Upper lobe of left lung (tissue), 4 donors: Measurements from ENCODE around the gene USP36.

ENCODE experiments used
- CTCF ChIP-seq, 6 experiments: fragments of 450-650 bp in 4 of 6; fragments of 200-600 bp in 2 of 6; sonication (generic) in 2 of 6; IDR thresholded peaks; one replicate each; pipeline ENCODE4 v1.5.1; 2016 to 2019; ENCODE audit warnings: antibody characterized with exemption in 6 of 6
- EP300 ChIP-seq, 4 donors: sonication (generic); formaldehyde crosslinking; IDR thresholded peaks; one replicate each; pipeline ENCODE4 v1.5.1; 2017; ENCODE audit warnings: antibody characterized with exemption in 4 of 4, control low read depth in 2 of 4
- POLR2A ChIP-seq, 4 donors: fragments of 450-650 bp; IDR thresholded peaks; one replicate each; pipeline ENCODE4 v1.5.1; 2016 to 2017; ENCODE audit warnings: antibody characterized with exemption in 4 of 4, mild to moderate bottlenecking in 2 of 4
- POLR2AphosphoS5 ChIP-seq, 2 donors: sonication (generic); formaldehyde crosslinking; IDR thresholded peaks; one replicate each; pipeline ENCODE4 v1.5.1; 2017; ENCODE audit warnings: antibody characterized with exemption in 2 of 2

GRCh38 chr17:78812855-78813254, 27.8 kb downstream of the USP36 start:
- no peak for TF ChIP-seq CTCF (IDR thresholded peaks at IDR 0.05)
- no peak for TF ChIP-seq POLR2A (IDR thresholded peaks at IDR 0.05)
- TF ChIP-seq EP300 (IDR thresholded peaks at IDR 0.05): no peak
- no peak for TF ChIP-seq POLR2AphosphoS5 (IDR thresholded peaks at IDR 0.05)
